Endodermal cell (in vitro differentiated cells): ENCODE measurements around the gene SERPINB12. TPM values are rescaled to one million over a fixed set of nuclear protein-coding genes. Genes with fewer than 3 reads are reported as not detected.

ENCODE experiments used
- DNase-seq: peaks from one replicate; pipeline ENCODE4 v3.0.0-alpha.2; 2017
- H3K27ac ChIP-seq: 2 replicates; pipeline ENCODE4 v1.5.1; 2013; ENCODE audit warnings: mild to moderate bottlenecking, low read depth, low read length, moderate library complexity
- H3K27me3 ChIP-seq: 2 replicates; pipeline ENCODE4 v1.6.1; 2013; ENCODE audit warnings: mild to moderate bottlenecking, low read length, moderate library complexity; ENCODE audit not compliant: insufficient read depth, control insufficient read depth, poor library complexity, severe bottlenecking
- H3K36me3 ChIP-seq: 2 replicates; pipeline ENCODE4 v1.7.0; 2013; ENCODE audit warnings: mild to moderate bottlenecking, low read length, moderate library complexity; ENCODE audit not compliant: control insufficient read depth, insufficient read depth
- H3K4me1 ChIP-seq: one replicate; pipeline ENCODE4 v1.7.0; 2013; ENCODE audit warnings: low read length; ENCODE audit not compliant: control insufficient read depth, insufficient read depth
- H3K4me3 ChIP-seq: 2 replicates; pipeline ENCODE4 v1.5.1; 2013; ENCODE audit warnings: mild to moderate bottlenecking, low read length, moderate library complexity
- H3K9ac ChIP-seq: 2 replicates; pipeline ENCODE4 v1.6.1; 2013; ENCODE audit warnings: mild to moderate bottlenecking, low read length, moderate library complexity; ENCODE audit not compliant: poor library complexity, severe bottlenecking; ENCODE audit errors: extremely low read depth
- H3K9me3 ChIP-seq: 2 replicates; pipeline ENCODE4 v1.6.1; 2013; ENCODE audit warnings: mild to moderate bottlenecking, low read length, moderate library complexity; ENCODE audit not compliant: control insufficient read depth
- H3K27ac Mint-ChIP-seq: 2 replicates; pipeline ENCODE4 v1.8.0; 2020; ENCODE audit warnings: mixed read lengths
- H3K27me3 Mint-ChIP-seq: 2 replicates; pipeline ENCODE4 v1.8.0; 2021; ENCODE audit warnings: mild to moderate bottlenecking, mixed read lengths; ENCODE audit not compliant: insufficient read depth
- H3K36me3 Mint-ChIP-seq: 2 replicates; pipeline ENCODE4 v1.8.0; 2020; ENCODE audit warnings: low read depth, mixed read lengths
- H3K4me1 Mint-ChIP-seq: 2 replicates; pipeline ENCODE4 v1.8.0; 2020; ENCODE audit warnings: mixed read lengths
- H3K4me3 Mint-ChIP-seq: 2 replicates; pipeline ENCODE4 v1.8.0; 2020; ENCODE audit warnings: mild to moderate bottlenecking, moderate library complexity, mixed read lengths
- H3K9me3 Mint-ChIP-seq: 2 replicates; pipeline ENCODE4 v1.8.0; 2020; ENCODE audit warnings: mild to moderate bottlenecking, mixed read lengths
- CTCF ChIP-seq: fragments of 200-600 bp; sonication (generic); conservative IDR thresholded peaks from 2 replicates; pipeline ENCODE4 v1.5.0; 2021; ENCODE audit warnings: antibody characterized with exemption, mild to moderate bottlenecking
- WGBS, 2 experiments: methylation state at CpG; one replicate each; pipeline versions ENCODE4 v1.1.5 to v1.1.7; 2013; ENCODE audit warnings: missing lambda C conversion rate in 2 of 2, mixed read lengths in 1 of 2; ENCODE audit not compliant: insufficient coverage in 1 of 2, insufficient read length in 1 of 2; 5-methylcytosine and 5-hydroxymethylcytosine counted together
- long read RNA-seq, 4 experiments: library from polyadenylated mRNA in 2 of 4; library from RNA in 1 of 4; library from capped mRNA in 1 of 4; stranded (forward) in 3 of 4; unstranded in 1 of 4; transcript quantifications; one replicate each; pipeline ENCODE4 v2.0.0, GENCODE V29; 2020 to 2021; ENCODE audit warnings: inconsistent platforms in 1 of 4
- polyA plus RNA-seq, 2 experiments: library from polyadenylated mRNA; stranded (reverse); fragments of 50-300 nt; gene quantifications; one replicate each; pipeline ENCODE4 v1.2.3, GENCODE V29; 2013
- total RNA-seq, 2 donors: library from RNA; stranded (reverse); fragmentation: NEBNext Ultra II Directional in 1 of 2; extraction: Animal tissue kit (Norgen Biotek cat#: 25700) in 1 of 2; gene quantifications; 2 replicates in 1 of 2; 3 replicates in 1 of 2; pipeline ENCODE4 v1.2.1, GENCODE V29; 2021

Gene SERPINB12
- not detected for total RNA-seq
- not detected for polyA plus RNA-seq (2013, experiment 1 of 2)
- polyA plus RNA-seq (2013, experiment 2 of 2), result not detected
- long read RNA-seq, experiment 1, result 0 reads
- long read RNA-seq, experiment 2, result 0 reads
- long read RNA-seq, experiment 3, result 0 reads
- long read RNA-seq, experiment 4, result 0 reads

GRCh38 chr18:63542069-63542468, at the start of gene SERPINB12:
Gene SERPINB12, plus strand, starts transcription at chr18:63542369. Its CDS starts 13,791 bp downstream, at chr18:63556160.
- H3K4me1 ChIP-seq, result no peaks in the 10 kb centered on the region
- no peak within 1 kb of the TSS for H3K4me3 ChIP-seq
- no peaks in the 10 kb centered on the region for H3K36me3 Mint-ChIP-seq
- H3K36me3 ChIP-seq, result no peaks in the 10 kb centered on the region
- no peaks in the 10 kb centered on the region for H3K27me3 Mint-ChIP-seq
- H3K4me1 Mint-ChIP-seq, result peaks cover 7% of the 10 kb centered on the region
- no peak within 1 kb of the TSS for H3K9ac ChIP-seq
- H3K9me3 ChIP-seq, result no peaks in the 10 kb centered on the region
- no peak within 1 kb of the TSS for H3K4me3 Mint-ChIP-seq
- DNase-seq, result no peak
- no peaks in the 10 kb centered on the region for H3K9me3 Mint-ChIP-seq
- no peaks in the 10 kb centered on the region for H3K27me3 ChIP-seq
- H3K27ac ChIP-seq, result no peak within 1 kb of the TSS
- 60% methylated on average over 1 of the region's 1 CpG; no CpG with 5 or more reads in 1 of the 2 experiments for WGBS, 2 experiments
- no peak for TF ChIP-seq CTCF
- no peak within 1 kb of the TSS for H3K27ac Mint-ChIP-seq

- H3K27ac Mint-ChIP-seq, result no peak overlapping the region
Observed at GRCh38 chr18:63492851-63493250, 49.3 kb upstream of the SERPINB12 start.

GRCh38 chr18:63495675-63496074, 46.5 kb upstream of the SERPINB12 start:
- no peaks in the 10 kb centered on the region for H3K9me3 Mint-ChIP-seq
- H3K36me3 ChIP-seq, result no peaks in the 10 kb centered on the region
- H3K4me1 Mint-ChIP-seq, result no peaks in the 10 kb centered on the region
- H3K27me3 Mint-ChIP-seq, result no peaks in the 10 kb centered on the region
- no peak overlapping the region for H3K27ac Mint-ChIP-seq
- no peaks in the 10 kb centered on the region for H3K36me3 Mint-ChIP-seq
- no peak overlapping the region for H3K9ac ChIP-seq
- H3K4me3 ChIP-seq, result no peak overlapping the region
- no CpG with 5 or more reads among the region's 2 CpGs for WGBS, 2 experiments
- no peaks in the 10 kb centered on the region for H3K4me1 ChIP-seq
- H3K27ac ChIP-seq, result no peak overlapping the region
- no peak for TF ChIP-seq CTCF
- DNase-seq, result no peak
- H3K9me3 ChIP-seq, result no peaks in the 10 kb centered on the region
- no peaks in the 10 kb centered on the region for H3K27me3 ChIP-seq
- no peak overlapping the region for H3K4me3 Mint-ChIP-seq

More at GRCh38 chr18:63492851-63493250, 49.3 kb upstream of the SERPINB12 start:
- Histone ChIP-seq H3K9ac (no peak overlapping the region), H3K4me3 (no peak overlapping the region), H3K27ac (no peak overlapping the region), H3K27me3 (no peaks in the 10 kb centered on the region), H3K9me3 (no peaks in the 10 kb centered on the region), H3K4me1 (no peaks in the 10 kb centered on the region), H3K36me3 (no peaks in the 10 kb centered on the region)
- no peak for TF ChIP-seq CTCF
- Mint-ChIP-seq H3K27me3 (no peaks in the 10 kb centered on the region), H3K36me3 (no peaks in the 10 kb centered on the region), H3K4me1 (peaks cover 5% of the 10 kb centered on the region), H3K9me3 (peaks cover 4% of the 10 kb centered on the region), H3K4me3 (no peak overlapping the region)
- no peak for DNase-seq
- 89 to 90% methylated on average over 1 to 3 of the region's 3 CpGs for WGBS, 2 experiments
